Retinal pigment epithelial cell (primary cell): ENCODE results near the gene STX18.

Source experiments
- DNase-seq: peaks from one replicate; pipeline ENCODE4 v3.0.0-alpha.2; 2010; ENCODE audit warnings: low read depth
- H3K4me3 ChIP-seq: 2 replicates; pipeline ENCODE4 v1.5.1; 2011; ENCODE audit warnings: mild to moderate bottlenecking, low read length, control low read depth, moderate library complexity
- CTCF ChIP-seq: conservative IDR thresholded peaks from 2 replicates; pipeline ENCODE4 v1.5.1; 2011; ENCODE audit warnings: low read depth, low read length, control low read depth, inconsistent platforms

STX18 gene

GRCh38 chr4:4415107-4415805 is 126.6 kb downstream of the STX18 start:
- no peak for TF ChIP-seq CTCF
- no peak for DNase-seq
- no peak overlapping the region for H3K4me3 ChIP-seq

GRCh38 chr4:4413806-4414205 is 128.0 kb downstream of the STX18 start:
- no peak overlapping the region for H3K4me3 ChIP-seq
- TF ChIP-seq CTCF: no peak
- no peak for DNase-seq

GRCh38 chr4:4413373-4413725 is 128.5 kb downstream of the STX18 start:
- no peak for DNase-seq
- TF ChIP-seq CTCF: no peak
- no peak overlapping the region for H3K4me3 ChIP-seq

GRCh38 chr4:4412641-4413372 is 129.0 kb downstream of the STX18 start:
- H3K4me3 ChIP-seq: no peak overlapping the region
- DNase-seq: no peak
- TF ChIP-seq CTCF: no peak

GRCh38 chr4:4411906-4412305 is 129.9 kb downstream of the STX18 start:
- no peak for TF ChIP-seq CTCF
- no peak overlapping the region for H3K4me3 ChIP-seq
- DNase-seq: no peak

- no peak for DNase-seq
- TF ChIP-seq CTCF: no peak
- no peak overlapping the region for H3K4me3 ChIP-seq
Measured at GRCh38 chr4:4410271-4410670, 131.6 kb downstream of the STX18 start.

- no peak overlapping the region for H3K4me3 ChIP-seq
- DNase-seq: no peak
- TF ChIP-seq CTCF: no peak
Measured at GRCh38 chr4:4409416-4410115, 132.3 kb downstream of the STX18 start.
